Cardiac septum (tissue), 1 donor: ENCODE results near the gene USP47. TPM values are rescaled to one million over a fixed set of nuclear protein-coding genes. Genes with fewer than 3 reads are reported as not detected.

ENCODE experiments used
- DNase-seq: peaks from one replicate; pipeline ENCODE4 v3.0.0-alpha.2; 2020; ENCODE audit warnings: low spot score
- intact Hi-C: fragments of 100-400 bp; cut with DNase I; formaldehyde crosslinking; loops from one replicate; pipeline ENCODE4 v1.14.0; 2022
- total RNA-seq: library from RNA; stranded (reverse); fragmentation: NEBNext Ultra II Directional; extraction: Animal tissue kit (Norgen Biotek cat#: 25700); gene quantifications from one replicate; pipeline ENCODE4 v1.2.1, GENCODE V29; 2021
- donor health status: DM: no; HTN: no; CAD: no.

The USP47 gene
- total RNA-seq, 1 donor from 2014 or later, result 61.6 TPM

GRCh38 chr11:11987503-11988022 is 145.8 kb downstream of the USP47 start:
- intact Hi-C loops, result no loop called here
- DNase-seq, result no peak

- intact Hi-C loops, result no loop called here
- no peak for DNase-seq
These were observed 146.4 kb downstream of the USP47 start for GRCh38 chr11:11988099-11988651.

- no peak for DNase-seq
- intact Hi-C loops, result no loop called here
These were observed 147.0 kb downstream of the USP47 start for GRCh38 chr11:11988681-11989261.

GRCh38 chr11:11989774-11990744 is 148.3 kb downstream of the USP47 start:
- intact Hi-C loops, result no loop called here
- DNase-seq, result no peak

GRCh38 chr11:11992257-11993212 is 150.8 kb downstream of the USP47 start:
- intact Hi-C loops, result loop anchor here (2.0 kb wide), 1 partner anchor 20 kb away; no protein-coding TSS in a partner anchor
- DNase-seq, result no peak

- no peak for DNase-seq
- intact Hi-C loops, result loop anchor here (2.0 kb wide), 1 partner anchor 21 kb away; no protein-coding TSS in a partner anchor
These were observed 152.1 kb downstream of the USP47 start for GRCh38 chr11:11993839-11994238.

- intact Hi-C loops, result no loop called here
- no peak for DNase-seq
These were observed 153.8 kb downstream of the USP47 start for GRCh38 chr11:11995601-11996000.

GRCh38 chr11:11996321-11997048 is 154.7 kb downstream of the USP47 start:
- intact Hi-C loops, result no loop called here
- no peak for DNase-seq

- intact Hi-C loops, result no loop called here
- no peak for DNase-seq
These were observed 155.2 kb downstream of the USP47 start for GRCh38 chr11:11997049-11997322.

GRCh38 chr11:11998091-11998781 is 156.5 kb downstream of the USP47 start:
- no peak for DNase-seq
- intact Hi-C loops, result no loop called here

GRCh38 chr11:12001186-12001585 is 159.4 kb downstream of the USP47 start:
- DNase-seq, result no peak
- intact Hi-C loops, result no loop called here

- DNase-seq, result no peak
- intact Hi-C loops, result no loop called here
These were observed 161.6 kb downstream of the USP47 start for GRCh38 chr11:12003336-12003735.

- DNase-seq, result no peak
- intact Hi-C loops, result no loop called here
These were observed 162.0 kb downstream of the USP47 start for GRCh38 chr11:12003815-12004214.

GRCh38 chr11:12005061-12005460 is 163.3 kb downstream of the USP47 start:
- intact Hi-C loops, result no loop called here

GRCh38 chr11:12005476-12005875 is 163.7 kb downstream of the USP47 start:
- no peak for DNase-seq
- intact Hi-C loops, result no loop called here

More at GRCh38 chr11:12005061-12005460, 163.3 kb downstream of the USP47 start:
- no peak for DNase-seq

GRCh38 chr11:12006552-12007229 is 164.9 kb downstream of the USP47 start:
- no peak for DNase-seq
- intact Hi-C loops, result no loop called here

GRCh38 chr11:12007230-12007593 is 165.4 kb downstream of the USP47 start:
- intact Hi-C loops, result no loop called here
- no peak for DNase-seq
